GM12864 (cell line): ENCODE measurements around the gene KRTAP5-1.
"Not testable (repeated sequence)": the region's sequence is repeated elsewhere in the genome, so short reads cannot be mapped to it uniquely, and the experiment has no call there.

Source experiments
- DNase-seq: peaks from one replicate; pipeline ENCODE4 v3.0.0-alpha.2; 2011; ENCODE audit warnings: low read depth
- H3K4me3 ChIP-seq: 2 replicates; pipeline ENCODE4 v1.5.1; 2011; ENCODE audit warnings: mild to moderate bottlenecking, low read depth, low read length, control low read depth
- TF ChIP-seq, protein P1 (sequence below): IDR thresholded peaks from 2 replicates; pipeline ENCODE4 v1.5.1; 2011; ENCODE audit warnings: low read depth, mild to moderate bottlenecking, moderate library complexity, low read length, control low read depth, inconsistent platforms; ENCODE audit errors: missing control alignments

Gene KRTAP5-1

DNA sequence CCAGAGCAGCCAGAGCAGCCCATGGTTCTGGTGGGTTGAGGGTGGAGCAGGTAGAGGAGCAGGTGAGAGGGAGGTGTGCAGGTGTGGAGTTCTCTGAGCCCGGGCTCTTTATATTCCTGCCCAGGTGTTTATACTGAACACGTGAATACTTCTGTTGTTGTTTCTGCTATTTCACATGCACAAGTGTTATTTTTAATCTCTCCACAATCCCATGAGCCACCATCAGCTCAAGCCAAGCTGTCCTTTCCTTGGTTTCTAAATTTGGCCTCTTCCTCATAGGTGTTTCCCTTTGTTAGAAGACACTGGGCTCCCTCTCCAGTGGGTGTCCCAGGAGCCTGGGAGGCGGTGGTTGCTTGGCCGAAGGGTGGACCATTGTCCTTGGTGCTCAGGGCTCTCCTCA, 23.3 kb upstream of the KRTAP5-1 start, which contains the start of gene KRTAP5-3:
KRTAP5-3 (minus strand) TSS at position 101 of the 400 bp plus-strand sequence; CDS start at position 23, 78 bp downstream.
- TF ChIP-seq, protein P1, sequence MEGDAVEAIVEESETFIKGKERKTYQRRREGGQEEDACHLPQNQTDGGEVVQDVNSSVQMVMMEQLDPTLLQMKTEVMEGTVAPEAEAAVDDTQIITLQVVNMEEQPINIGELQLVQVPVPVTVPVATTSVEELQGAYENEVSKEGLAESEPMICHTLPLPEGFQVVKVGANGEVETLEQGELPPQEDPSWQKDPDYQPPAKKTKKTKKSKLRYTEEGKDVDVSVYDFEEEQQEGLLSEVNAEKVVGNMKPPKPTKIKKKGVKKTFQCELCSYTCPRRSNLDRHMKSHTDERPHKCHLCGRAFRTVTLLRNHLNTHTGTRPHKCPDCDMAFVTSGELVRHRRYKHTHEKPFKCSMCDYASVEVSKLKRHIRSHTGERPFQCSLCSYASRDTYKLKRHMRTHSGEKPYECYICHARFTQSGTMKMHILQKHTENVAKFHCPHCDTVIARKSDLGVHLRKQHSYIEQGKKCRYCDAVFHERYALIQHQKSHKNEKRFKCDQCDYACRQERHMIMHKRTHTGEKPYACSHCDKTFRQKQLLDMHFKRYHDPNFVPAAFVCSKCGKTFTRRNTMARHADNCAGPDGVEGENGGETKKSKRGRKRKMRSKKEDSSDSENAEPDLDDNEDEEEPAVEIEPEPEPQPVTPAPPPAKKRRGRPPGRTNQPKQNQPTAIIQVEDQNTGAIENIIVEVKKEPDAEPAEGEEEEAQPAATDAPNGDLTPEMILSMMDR, result no peak
- DNase-seq, result no peak
- no peak within 1 kb of the TSS for H3K4me3 ChIP-seq

DNA sequence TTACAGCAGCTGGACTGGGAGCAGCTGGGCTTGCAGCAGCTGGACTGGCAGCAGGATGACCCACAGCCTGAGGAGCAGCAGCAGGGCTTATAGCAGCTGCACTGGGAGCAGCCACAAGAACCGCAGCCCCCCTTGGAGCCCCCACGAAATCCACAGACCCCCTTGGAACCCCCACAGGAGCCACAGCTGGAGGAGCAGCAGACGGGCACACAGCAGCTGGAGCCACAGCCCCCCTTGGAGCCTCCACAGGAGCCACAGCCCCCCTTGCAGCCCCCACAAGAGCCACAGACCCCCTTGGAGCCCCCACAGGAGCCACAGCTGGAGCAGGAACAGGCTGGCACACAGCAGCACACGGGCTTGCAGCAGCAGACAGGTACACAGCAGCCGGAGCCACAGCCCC, 22.8 kb upstream of the KRTAP5-1 start:
- not testable (repeated sequence) for DNase-seq, H3K4me3 ChIP-seq

DNA sequence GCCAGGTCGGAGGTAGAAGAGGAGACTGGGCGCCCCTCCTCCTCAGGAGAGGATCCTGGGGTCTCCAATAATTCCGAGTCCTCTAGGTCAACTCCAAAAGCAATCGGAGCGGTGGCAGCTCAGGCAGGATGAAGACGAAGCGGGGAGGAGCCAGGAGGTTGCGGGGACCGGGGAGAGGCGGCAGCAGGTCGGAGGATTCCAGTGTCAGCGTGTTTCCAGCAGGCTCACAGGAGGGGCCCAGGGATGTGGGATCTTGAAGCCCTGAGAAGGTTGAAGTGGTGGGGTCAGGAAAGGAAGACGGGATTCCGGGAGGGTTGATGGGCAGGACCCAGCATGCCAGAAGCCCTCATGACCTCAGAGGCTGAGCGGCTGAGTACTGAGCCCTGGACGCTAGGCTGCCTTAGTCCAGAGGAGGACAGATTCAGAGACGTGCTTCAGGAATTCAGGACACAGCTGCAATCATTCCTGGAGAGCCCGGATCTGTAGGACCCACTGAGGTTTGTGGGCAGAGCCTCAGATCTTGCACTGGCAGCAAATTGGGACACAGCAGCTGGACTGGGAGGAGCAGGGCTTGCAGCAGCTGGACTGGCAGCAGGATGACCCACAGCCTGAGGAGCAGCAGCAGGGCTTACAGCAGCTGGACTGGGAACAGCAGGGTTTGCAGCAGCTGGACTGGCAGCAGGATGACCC, 22.2 kb upstream of the KRTAP5-1 start:
- DNase-seq, H3K4me3 ChIP-seq: not testable (repeated sequence)

DNA sequence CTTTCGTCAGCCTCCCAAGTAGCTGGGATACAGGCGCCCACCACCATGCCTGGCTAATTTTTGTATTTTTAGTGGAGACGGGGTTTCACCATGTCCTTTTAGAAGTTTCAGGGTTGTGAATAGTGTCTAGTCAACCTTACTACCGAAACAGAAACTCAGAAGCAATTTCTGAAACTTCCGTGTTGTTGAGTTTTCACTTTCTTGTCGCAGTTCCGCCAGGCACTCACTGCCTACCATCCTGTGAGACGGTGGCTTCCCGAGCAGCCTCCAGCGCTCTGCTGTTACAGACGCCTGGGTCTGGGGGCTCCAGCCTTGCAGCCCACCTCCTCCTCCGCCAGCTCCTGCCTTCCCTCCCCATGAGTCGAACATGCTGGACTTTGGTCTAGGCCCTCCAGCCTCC, 20.8 kb upstream of the KRTAP5-1 start:
- DNase-seq, result peak; percentile 37
- not testable (repeated sequence) for H3K4me3 ChIP-seq

DNA sequence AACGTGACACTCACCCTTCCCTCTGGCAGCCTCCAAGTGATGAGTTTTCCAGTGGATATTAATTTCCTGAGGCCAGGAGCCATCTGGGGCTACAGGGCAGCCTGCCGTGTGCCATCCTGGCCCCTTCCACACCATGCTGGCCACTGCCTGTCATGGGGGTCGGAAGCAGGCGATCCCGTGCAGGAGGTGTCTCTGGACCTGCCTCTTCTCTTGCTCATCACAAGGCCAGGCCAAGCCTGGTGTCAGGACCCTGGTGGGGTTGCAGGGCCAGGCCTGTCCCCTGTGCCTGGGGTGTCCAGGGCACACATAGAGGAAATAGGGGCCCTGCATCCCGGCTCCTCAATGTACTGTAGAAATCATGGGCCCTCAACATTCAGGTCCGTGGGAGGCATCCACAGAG, 19.6 kb upstream of the KRTAP5-1 start:
- H3K4me3 ChIP-seq, result no peak overlapping the region
- no peak for DNase-seq
- TF ChIP-seq, protein P1, result no peak

DNA sequence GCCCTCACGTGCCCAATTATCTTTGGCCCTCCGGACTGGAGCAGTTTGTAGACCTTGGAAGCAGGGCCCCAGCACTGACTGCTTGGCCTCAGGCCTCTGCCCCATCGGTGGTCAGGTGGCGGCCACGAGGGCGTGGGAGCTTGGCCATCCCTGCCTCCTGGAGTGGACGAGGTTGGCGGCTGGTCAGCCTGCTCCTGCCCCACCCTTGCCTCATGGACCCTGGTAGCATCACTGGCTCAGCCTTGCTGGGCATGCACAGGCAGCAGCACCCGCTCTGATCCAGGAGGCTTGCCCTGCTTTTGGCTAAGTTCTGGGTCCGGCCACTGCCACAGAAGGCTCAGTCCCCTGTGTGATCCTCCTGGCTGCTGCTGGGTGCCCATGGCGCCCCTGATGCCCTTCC, 19.1 kb upstream of the KRTAP5-1 start:
- H3K4me3 ChIP-seq, result no peak overlapping the region
- no peak for DNase-seq
- TF ChIP-seq, protein P1, result no peak

DNA sequence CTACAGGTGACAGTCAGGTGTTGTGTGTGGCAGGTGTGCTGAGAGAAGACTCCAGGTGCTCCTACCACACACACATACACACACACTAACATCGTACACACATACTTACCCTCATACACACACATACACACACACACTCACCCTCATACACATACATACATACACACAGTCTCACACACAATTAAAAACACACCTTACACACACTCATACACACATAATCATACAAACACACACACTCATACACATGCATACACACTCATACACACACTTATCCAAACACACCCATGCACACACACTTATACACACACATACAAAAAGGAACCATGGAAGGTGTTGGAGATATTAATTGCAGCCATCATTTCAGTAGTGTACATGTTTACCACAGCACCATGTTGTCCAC, 18.5 kb upstream of the KRTAP5-1 start:
- no peak for DNase-seq
- TF ChIP-seq, protein P1, result no peak
- no peak overlapping the region for H3K4me3 ChIP-seq

DNA sequence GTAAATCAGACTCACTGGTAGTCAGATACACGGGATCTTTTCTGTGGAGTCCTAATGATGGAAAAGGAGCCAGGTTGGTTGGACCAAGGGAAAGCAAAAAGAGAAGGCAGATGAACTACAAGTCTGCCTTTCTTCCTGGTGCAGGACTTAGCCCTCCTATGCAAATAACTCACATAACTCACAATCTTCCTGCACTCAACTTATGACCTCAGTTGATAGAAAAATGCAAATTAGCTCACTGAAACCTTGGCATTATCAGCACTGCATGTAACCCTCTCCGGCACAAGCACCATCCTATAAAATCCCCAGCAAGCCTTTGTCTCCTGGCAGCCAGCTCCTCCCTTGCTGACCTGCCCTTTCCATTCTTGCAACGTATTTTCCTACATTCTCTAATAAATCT, 16.6 kb upstream of the KRTAP5-1 start:
- DNase-seq, H3K4me3 ChIP-seq: not testable (repeated sequence)

DNA sequence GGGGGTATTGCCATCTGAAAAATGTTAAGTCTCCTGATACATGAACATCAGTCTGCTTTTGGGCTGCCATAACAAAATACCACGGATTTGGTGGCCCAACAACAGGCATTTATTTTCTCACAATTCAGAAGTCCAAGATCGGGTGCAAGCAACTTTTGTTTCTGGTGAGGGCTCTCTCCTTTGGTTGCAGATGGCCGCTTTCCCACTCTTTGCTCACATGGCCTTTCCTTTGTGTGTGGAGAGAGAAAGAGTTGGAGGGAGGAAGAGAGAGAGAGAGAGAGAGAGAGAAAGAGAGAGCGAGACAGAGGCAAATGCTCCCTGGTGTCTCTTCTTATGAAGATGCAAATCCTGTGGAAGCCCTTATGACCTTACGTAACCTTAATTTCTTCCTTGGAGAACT, 15.5 kb upstream of the KRTAP5-1 start:
- TF ChIP-seq, protein P1, result no peak
- H3K4me3 ChIP-seq, result no peak overlapping the region
- DNase-seq, result no peak
